Measurements from ENCODE around the gene FAM20B.

The FAM20B gene

GRCh38 chr1:179047636-179047997, 21.9 kb downstream of the FAM20B start:
- DNase-seq, result no peak
- no peak overlapping the region for H3K4ac ChIP-seq (ENCODE audit: low read depth, low read length)
- no peak overlapping the region for H3K4me2 ChIP-seq (ENCODE audit: low read length)
- H3K36me3 ChIP-seq (ENCODE audit: control insufficient read depth, insufficient read depth, low read length), result no peaks in the 10 kb centered on the region
- no peak overlapping the region for H3K27ac ChIP-seq (ENCODE audit: low read depth, low read length)
- no peak overlapping the region for H2BK120ac ChIP-seq (ENCODE audit: low read depth, low read length)
- no peak overlapping the region for H3K18ac ChIP-seq (ENCODE audit: low read length)
- no peaks in the 10 kb centered on the region for H3K4me1 ChIP-seq (ENCODE audit: control insufficient read depth, low read depth, low read length)
- H3K23ac ChIP-seq (ENCODE audit: low read length), result no peak overlapping the region
- no peak overlapping the region for H2BK5ac ChIP-seq (ENCODE audit: low read length)
- H3K79me1 ChIP-seq (ENCODE audit: low read length), result peaks cover 7% of the 10 kb centered on the region
- peaks cover under 1% of the 10 kb centered on the region for H3K79me2 ChIP-seq (ENCODE audit: control insufficient read depth, insufficient read depth, low read length)
- no peak overlapping the region for H3K56ac ChIP-seq (ENCODE audit: low read length)
- no peaks in the 10 kb centered on the region for H3K27me3 ChIP-seq (ENCODE audit: insufficient read depth, low read length, poor library complexity)
- H2AK5ac ChIP-seq (ENCODE audit: low read length), result no peak overlapping the region
- no peak overlapping the region for H3K9ac ChIP-seq (ENCODE audit: low read length)
- H2BK15ac ChIP-seq (replicated peaks; ENCODE audit: low read depth), result no peak overlapping the region
- no peak overlapping the region for H3K4me3 ChIP-seq (ENCODE audit: low read length)
- H4K5ac ChIP-seq (ENCODE audit: low read length), result no peak overlapping the region
- H4K8ac ChIP-seq (ENCODE audit: low read depth, low read length), result no peak overlapping the region

DNA sequence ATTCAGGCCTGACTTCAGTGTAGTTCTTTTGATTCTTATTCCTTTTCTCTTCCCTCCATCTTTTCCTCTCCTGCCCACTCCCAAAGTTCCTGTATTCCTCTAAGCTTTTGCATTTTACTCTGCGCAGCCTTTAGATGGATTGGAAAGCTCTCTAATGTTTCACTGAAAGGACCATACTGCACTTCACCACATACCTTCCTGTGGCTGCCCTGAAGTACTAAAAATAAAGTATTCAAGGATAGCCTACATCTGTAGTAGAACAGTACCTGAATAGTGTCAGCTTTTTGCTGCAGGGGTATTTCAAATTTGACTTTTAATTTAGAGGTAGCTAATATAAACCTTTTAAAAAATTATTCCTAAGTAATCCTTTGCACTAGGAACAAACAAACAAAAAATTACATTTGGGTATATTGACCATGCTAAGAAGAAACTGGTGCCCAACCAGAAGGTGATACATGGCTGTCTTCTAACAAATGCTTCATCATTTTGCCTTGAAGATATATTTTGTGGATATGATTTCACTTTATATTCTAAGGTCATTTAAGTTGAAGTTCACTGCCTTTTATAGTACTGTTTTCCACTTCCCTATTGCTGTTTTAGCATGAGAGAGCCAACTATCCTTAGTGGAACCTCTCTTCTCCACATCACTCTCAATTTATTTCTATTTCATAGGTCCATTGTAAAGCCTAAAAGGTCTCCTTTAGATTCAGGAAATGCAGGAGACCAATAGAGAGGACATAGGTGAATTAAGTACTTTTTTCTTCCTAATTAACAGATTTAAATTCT, 22.8 kb downstream of the FAM20B start:
- Histone ChIP-seq H3K23ac (ENCODE audit: low read length) (no peak overlapping the region), H3K56ac (ENCODE audit: low read length) (no peak overlapping the region), H4K5ac (ENCODE audit: low read length) (no peak overlapping the region), H3K9ac (ENCODE audit: low read length) (no peak overlapping the region), H2BK5ac (ENCODE audit: low read length) (no peak overlapping the region), H3K27ac (ENCODE audit: low read depth, low read length) (no peak overlapping the region), H3K36me3 (ENCODE audit: control insufficient read depth, insufficient read depth, low read length) (no peaks in the 10 kb centered on the region), H3K18ac (ENCODE audit: low read length) (no peak overlapping the region), H3K4me1 (ENCODE audit: control insufficient read depth, low read depth, low read length) (no peaks in the 10 kb centered on the region), H3K4me3 (ENCODE audit: low read length) (no peak overlapping the region), H2BK120ac (ENCODE audit: low read depth, low read length) (no peak overlapping the region), H3K4ac (ENCODE audit: low read depth, low read length) (no peak overlapping the region), H3K79me2 (ENCODE audit: control insufficient read depth, insufficient read depth, low read length) (no peaks in the 10 kb centered on the region), H3K27me3 (ENCODE audit: insufficient read depth, low read length, poor library complexity) (no peaks in the 10 kb centered on the region), H4K8ac (ENCODE audit: low read depth, low read length) (no peak overlapping the region), H2BK15ac (replicated peaks; ENCODE audit: low read depth) (no peak overlapping the region), H2AK5ac (ENCODE audit: low read length) (no peak overlapping the region), H3K79me1 (ENCODE audit: low read length) (peaks cover 3% of the 10 kb centered on the region), H3K4me2 (ENCODE audit: low read length) (no peak overlapping the region)
- WGBS (ENCODE audit: extremely low coverage, insufficient coverage, low lambda C conversion rate), result no CpG with 5 or more reads among the region's 1 CpG
- no peak for DNase-seq

GRCh38 chr1:179052776-179053175, 27.1 kb downstream of the FAM20B start:
- Histone ChIP-seq H3K27ac (ENCODE audit: low read depth, low read length) (no peak overlapping the region), H3K79me1 (ENCODE audit: low read length) (no peaks in the 10 kb centered on the region), H3K4ac (ENCODE audit: low read depth, low read length) (no peak overlapping the region), H2BK15ac (replicated peaks; ENCODE audit: low read depth) (no peak overlapping the region), H3K27me3 (ENCODE audit: insufficient read depth, low read length, poor library complexity) (no peaks in the 10 kb centered on the region), H4K8ac (ENCODE audit: low read depth, low read length) (no peak overlapping the region), H3K9ac (ENCODE audit: low read length) (no peak overlapping the region), H3K4me1 (ENCODE audit: control insufficient read depth, low read depth, low read length) (no peaks in the 10 kb centered on the region), H3K79me2 (ENCODE audit: control insufficient read depth, insufficient read depth, low read length) (no peaks in the 10 kb centered on the region), H4K5ac (ENCODE audit: low read length) (no peak overlapping the region), H2BK120ac (ENCODE audit: low read depth, low read length) (no peak overlapping the region), H3K56ac (ENCODE audit: low read length) (no peak overlapping the region), H3K4me2 (ENCODE audit: low read length) (no peak overlapping the region), H2AK5ac (ENCODE audit: low read length) (no peak overlapping the region), H3K4me3 (ENCODE audit: low read length) (no peak overlapping the region), H2BK5ac (ENCODE audit: low read length) (no peak overlapping the region), H3K18ac (ENCODE audit: low read length) (no peak overlapping the region), H3K36me3 (ENCODE audit: control insufficient read depth, insufficient read depth, low read length) (no peaks in the 10 kb centered on the region), H3K23ac (ENCODE audit: low read length) (no peak overlapping the region)
- DNase-seq, result no peak
- WGBS (ENCODE audit: extremely low coverage, insufficient coverage, low lambda C conversion rate), result no CpG with 5 or more reads among the region's 2 CpGs

DNA sequence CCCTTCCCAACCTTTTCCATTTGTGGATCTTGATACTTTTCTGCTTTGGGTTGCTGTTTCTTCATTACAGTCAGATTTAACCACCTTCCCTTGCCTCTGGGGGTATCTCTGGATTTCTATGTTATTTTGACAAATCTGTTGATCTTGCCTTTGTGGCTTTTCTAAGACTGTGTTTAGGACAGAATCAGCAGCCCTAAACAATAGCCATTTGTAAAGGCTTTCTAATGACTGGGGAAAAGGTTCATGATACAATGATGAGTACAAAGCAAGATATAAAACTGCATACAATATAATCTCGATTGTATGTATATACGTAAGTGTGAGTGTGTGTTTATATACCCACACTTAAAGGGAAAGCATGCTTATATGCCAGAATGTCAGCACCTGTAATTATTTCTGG, 27.8 kb downstream of the FAM20B start:
- no CpG with 5 or more reads among the region's 2 CpGs for WGBS (ENCODE audit: extremely low coverage, insufficient coverage, low lambda C conversion rate)
- Histone ChIP-seq H3K27ac (ENCODE audit: low read depth, low read length) (no peak overlapping the region), H3K79me2 (ENCODE audit: control insufficient read depth, insufficient read depth, low read length) (no peaks in the 10 kb centered on the region), H2AK5ac (ENCODE audit: low read length) (no peak overlapping the region), H3K18ac (ENCODE audit: low read length) (no peak overlapping the region), H3K4me3 (ENCODE audit: low read length) (no peak overlapping the region), H3K4ac (ENCODE audit: low read depth, low read length) (no peak overlapping the region), H4K8ac (ENCODE audit: low read depth, low read length) (no peak overlapping the region), H3K36me3 (ENCODE audit: control insufficient read depth, insufficient read depth, low read length) (no peaks in the 10 kb centered on the region), H2BK15ac (replicated peaks; ENCODE audit: low read depth) (no peak overlapping the region), H3K56ac (ENCODE audit: low read length) (no peak overlapping the region), H3K4me1 (ENCODE audit: control insufficient read depth, low read depth, low read length) (peaks cover 2% of the 10 kb centered on the region), H3K79me1 (ENCODE audit: low read length) (no peaks in the 10 kb centered on the region), H3K23ac (ENCODE audit: low read length) (no peak overlapping the region), H3K9ac (ENCODE audit: low read length) (no peak overlapping the region), H3K4me2 (ENCODE audit: low read length) (no peak overlapping the region), H2BK5ac (ENCODE audit: low read length) (no peak overlapping the region), H4K5ac (ENCODE audit: low read length) (no peak overlapping the region), H3K27me3 (ENCODE audit: insufficient read depth, low read length, poor library complexity) (no peaks in the 10 kb centered on the region), H2BK120ac (ENCODE audit: low read depth, low read length) (no peak overlapping the region)
- DNase-seq, result no peak

DNA sequence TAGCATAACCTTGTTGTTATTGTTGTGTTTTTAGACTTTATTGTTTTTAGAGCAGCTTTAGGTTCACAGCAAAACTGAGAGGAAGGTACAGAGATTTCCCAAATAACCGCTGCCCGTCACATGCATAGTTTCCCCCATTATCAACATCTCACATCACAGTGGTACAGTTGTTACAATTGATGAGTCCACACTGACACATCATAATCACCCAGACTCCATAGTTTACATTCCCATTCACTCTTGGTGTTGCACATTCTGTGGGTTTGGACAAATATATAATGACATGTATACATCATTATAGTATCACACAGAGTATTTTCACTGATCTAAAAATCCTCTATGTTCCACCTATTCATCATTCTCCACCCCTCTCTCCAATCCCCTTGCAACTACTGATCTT, 30.2 kb downstream of the FAM20B start:
- Histone ChIP-seq H3K56ac (ENCODE audit: low read length) (no peak overlapping the region), H3K79me2 (ENCODE audit: control insufficient read depth, insufficient read depth, low read length) (no peaks in the 10 kb centered on the region), H2BK5ac (ENCODE audit: low read length) (no peak overlapping the region), H4K8ac (ENCODE audit: low read depth, low read length) (no peak overlapping the region), H3K4me3 (ENCODE audit: low read length) (no peak overlapping the region), H3K18ac (ENCODE audit: low read length) (no peak overlapping the region), H3K36me3 (ENCODE audit: control insufficient read depth, insufficient read depth, low read length) (no peaks in the 10 kb centered on the region), H3K79me1 (ENCODE audit: low read length) (no peaks in the 10 kb centered on the region), H2BK120ac (ENCODE audit: low read depth, low read length) (no peak overlapping the region), H3K27me3 (ENCODE audit: insufficient read depth, low read length, poor library complexity) (no peaks in the 10 kb centered on the region), H3K4ac (ENCODE audit: low read depth, low read length) (no peak overlapping the region), H2BK15ac (replicated peaks; ENCODE audit: low read depth) (no peak overlapping the region), H3K9ac (ENCODE audit: low read length) (no peak overlapping the region), H3K4me2 (ENCODE audit: low read length) (no peak overlapping the region), H2AK5ac (ENCODE audit: low read length) (no peak overlapping the region), H3K27ac (ENCODE audit: low read depth, low read length) (no peak overlapping the region), H3K23ac (ENCODE audit: low read length) (no peak overlapping the region), H4K5ac (ENCODE audit: low read length) (no peak overlapping the region), H3K4me1 (ENCODE audit: control insufficient read depth, low read depth, low read length) (peaks cover 2% of the 10 kb centered on the region)
- WGBS (ENCODE audit: extremely low coverage, insufficient coverage, low lambda C conversion rate), result no CpG with 5 or more reads among the region's 2 CpGs
- no peak for DNase-seq

Data from mesendoderm (in vitro differentiated cells).